ENCODE results near the gene BPIFB3. TPM values are rescaled to one million over a fixed set of nuclear protein-coding genes. Genes with fewer than 3 reads are reported as not detected.

BPIFB3 gene
- total and polyA plus RNA-seq, 2 donors from 2014 or later: not detected

DNA sequence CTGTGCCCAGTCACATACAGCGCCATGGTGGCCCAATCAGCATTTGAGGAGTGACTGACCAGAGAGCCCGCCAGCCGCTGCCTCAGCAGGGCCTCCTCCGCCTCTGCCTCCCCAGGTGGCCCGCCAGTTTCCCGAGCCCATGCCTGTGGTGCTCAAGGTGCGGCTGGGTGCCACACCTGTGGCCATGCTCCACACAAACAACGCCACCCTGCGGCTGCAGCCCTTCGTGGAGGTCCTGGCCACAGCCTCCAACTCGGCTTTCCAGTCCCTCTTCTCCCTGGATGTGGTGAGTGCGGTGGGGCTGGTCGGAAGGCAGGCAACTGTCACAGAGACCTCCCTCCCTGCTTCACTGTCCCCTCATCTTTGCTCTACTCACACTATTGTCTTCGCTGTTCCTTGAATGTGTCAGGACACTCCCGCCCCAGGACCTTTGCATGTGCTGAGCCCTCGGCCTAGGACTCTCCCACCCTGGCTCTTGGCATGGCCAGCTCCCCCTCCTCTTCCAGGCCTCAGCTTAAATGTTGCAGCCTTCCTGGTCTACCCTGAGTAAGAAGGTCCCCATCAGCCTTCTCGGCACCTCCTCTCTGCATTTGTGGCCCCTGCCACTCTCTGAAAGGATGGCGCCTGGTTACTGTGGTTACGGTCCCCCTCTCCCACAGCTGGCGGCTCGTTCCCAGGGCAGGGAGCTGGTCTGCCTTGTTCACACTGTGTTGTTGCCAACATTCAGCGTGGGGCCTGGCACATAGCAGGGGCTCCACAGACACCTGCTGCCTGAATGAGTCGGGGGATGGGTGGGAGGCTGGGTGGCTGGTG lies 34.0 kb upstream of the BPIFB3 start:
- intact Hi-C loops (cut with DNase I): no loop called here
- FAIRE-seq (no peak), DNase-seq (no peak)
- no peak overlapping the region for H3K27ac ChIP-seq (ENCODE audit: low read depth in 2 of 2, low read length in 2 of 2)
- no peaks in the 10 kb centered on the region for H3K4me1 ChIP-seq (ENCODE audit: control insufficient read depth in 2 of 3, insufficient read depth in 2 of 3, low read depth in 1 of 3, low read length in 3 of 3)
- no peaks in the 10 kb centered on the region for H3K9me3 ChIP-seq (ENCODE audit: control insufficient read depth in 2 of 3, insufficient read depth in 1 of 3, low read length in 3 of 3)
- TF ChIP-seq CTCF (IDR thresholded peaks at IDR 0.05; ENCODE audit: borderline replicate concordance, extremely low read depth, insufficient read depth): no peak
- no peak overlapping the region for H3K4me3 ChIP-seq (ENCODE audit: low read length in 3 of 3)
- no peaks in the 10 kb centered on the region for H3K27me3 ChIP-seq (ENCODE audit: control insufficient read depth, insufficient read depth, low read length)
- no peaks in the 10 kb centered on the region for H3K36me3 ChIP-seq (ENCODE audit: control insufficient read depth in 2 of 3, insufficient read depth in 3 of 3, low read length in 3 of 3)
- H3K9ac ChIP-seq (ENCODE audit: low read length in 3 of 3): no peak overlapping the region

- no peak overlapping the region for H3K9ac ChIP-seq (ENCODE audit: low read length in 3 of 3)
- no peak overlapping the region for H3K4me3 ChIP-seq (ENCODE audit: low read length in 3 of 3)
- H3K27ac ChIP-seq (ENCODE audit: low read depth in 2 of 2, low read length in 2 of 2): no peak overlapping the region
- no peaks in the 10 kb centered on the region for H3K4me1 ChIP-seq (ENCODE audit: control insufficient read depth in 2 of 3, insufficient read depth in 2 of 3, low read depth in 1 of 3, low read length in 3 of 3)
- H3K27me3 ChIP-seq (ENCODE audit: control insufficient read depth, insufficient read depth, low read length): no peaks in the 10 kb centered on the region
- no peaks in the 10 kb centered on the region for H3K9me3 ChIP-seq (ENCODE audit: control insufficient read depth in 2 of 3, insufficient read depth in 1 of 3, low read length in 3 of 3)
- TF ChIP-seq CTCF (IDR thresholded peaks at IDR 0.05; ENCODE audit: borderline replicate concordance, extremely low read depth, insufficient read depth): no peak
- no peaks in the 10 kb centered on the region for H3K36me3 ChIP-seq (ENCODE audit: control insufficient read depth in 2 of 3, insufficient read depth in 3 of 3, low read length in 3 of 3)
- FAIRE-seq (no peak), DNase-seq (no peak)
- intact Hi-C loops (cut with DNase I): no loop called here
These were observed 33.2 kb upstream of the BPIFB3 start for GRCh38 chr20:33020278-33021161.

DNA sequence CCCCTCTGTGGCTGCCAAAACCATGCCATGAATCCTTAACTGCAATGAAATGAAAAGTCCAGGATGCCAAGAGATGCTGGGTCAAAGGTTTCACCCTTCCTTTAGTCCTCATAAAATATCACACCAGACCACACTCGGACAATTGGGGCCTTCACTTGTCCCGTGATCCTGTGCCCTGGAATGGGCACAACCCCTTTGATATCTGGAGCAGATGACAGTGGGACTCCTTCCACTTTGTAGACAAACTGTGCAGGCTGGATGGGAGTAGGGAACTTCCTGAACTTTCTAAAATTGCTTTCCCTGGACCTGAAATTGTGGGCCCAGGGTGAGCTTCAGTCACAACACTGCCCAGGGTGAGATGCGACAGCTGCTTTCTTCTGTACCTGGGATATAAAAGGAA lies 31.8 kb upstream of the BPIFB3 start:
- intact Hi-C loops (cut with DNase I): no loop called here
- no peaks in the 10 kb centered on the region for H3K9me3 ChIP-seq (ENCODE audit: control insufficient read depth in 2 of 3, insufficient read depth in 1 of 3, low read length in 3 of 3)
- no peak overlapping the region for H3K9ac ChIP-seq (ENCODE audit: low read length in 3 of 3)
- no peaks in the 10 kb centered on the region for H3K27me3 ChIP-seq (ENCODE audit: control insufficient read depth, insufficient read depth, low read length)
- H3K36me3 ChIP-seq (ENCODE audit: control insufficient read depth in 2 of 3, insufficient read depth in 3 of 3, low read length in 3 of 3): no peaks in the 10 kb centered on the region
- no peaks in the 10 kb centered on the region for H3K4me1 ChIP-seq (ENCODE audit: control insufficient read depth in 2 of 3, insufficient read depth in 2 of 3, low read depth in 1 of 3, low read length in 3 of 3)
- no peak for TF ChIP-seq CTCF (IDR thresholded peaks at IDR 0.05; ENCODE audit: borderline replicate concordance, extremely low read depth, insufficient read depth)
- DNase-seq: no peak
- no peak overlapping the region for H3K27ac ChIP-seq (ENCODE audit: low read depth in 2 of 2, low read length in 2 of 2)
- FAIRE-seq: no peak
- no peak overlapping the region for H3K4me3 ChIP-seq (ENCODE audit: low read length in 3 of 3)
